HCT116 (cell line): ENCODE data around the gene EP300. TPM values are rescaled to one million over a fixed set of nuclear protein-coding genes. Genes with fewer than 3 reads are reported as not detected.

Experiments
- ATAC-seq: fragments of 200-7000 bp; cut with Tn5 transposase; 2 replicates; pipeline ENCODE4 v1.9.1; 2020; ENCODE audit warnings: mild to moderate bottlenecking, moderate library complexity
- Bru-seq: library from RNA; stranded (reverse); fragments of 400-500 nt; gene quantifications from one replicate; lab custom pipeline; 2021; lab: Mats Ljungman, UMichigan
- BruChase-seq, 2 experiments: library from RNA; stranded (reverse); fragments of 400-500 nt; gene quantifications; one replicate each; lab custom pipeline; 2021; lab: Mats Ljungman, UMichigan
- BruUV-seq: library from RNA; stranded (reverse); fragments of 400-500 nt; replicated peaks from 2 replicates; lab custom pipeline; 2021; lab: Mats Ljungman, UMichigan
- CTCF ChIA-PET: fragments of 300-600 bp; sonication (Branson Sonifier 250); formaldehyde crosslinking; loops from one replicate; lab custom pipeline; 2021; ENCODE audit warnings: antibody characterized with exemption; lab: Charles Lee
- POLR2A ChIA-PET: fragments of 300-600, 350-600 bp; sonication (Branson Sonifier 250); formaldehyde crosslinking; loops from one replicate; lab custom pipeline; 2021; ENCODE audit warnings: antibody characterized with exemption; lab: Charles Lee
- RAD21 ChIA-PET, 2 experiments: fragments of 300-600 bp; sonication (Branson Sonifier 250); formaldehyde crosslinking; loops; one replicate each; lab custom pipeline; 2023; ENCODE audit warnings: low total read pairs in 2 of 2; ENCODE audit not compliant: uncharacterized antibody in 2 of 2, unreplicated experiment in 2 of 2, low non-redundant PET in 1 of 2; lab: Charles Lee
- DNase-seq: peaks from one replicate; pipeline ENCODE4 v3.0.0-alpha.2; 2010; ENCODE audit warnings: low read depth, low spot score
- H2AFZ ChIP-seq: fragments of 200-600 bp; shearing (Covaris generic), sonication (generic); 2 replicates; pipeline ENCODE4 v1.6.1; 2017; ENCODE audit warnings: low read depth, mixed run types, mixed read lengths, antibody characterized with exemption, low read length; ENCODE audit not compliant: poor library complexity, severe bottlenecking
- H3K27ac ChIP-seq: 2 replicates; pipeline ENCODE4 v1.5.1; 2012; ENCODE audit warnings: low read depth, low read length
- H3K27me3 ChIP-seq: fragments of 200-600 bp; sonication (generic); 2 replicates; pipeline ENCODE4 v1.6.1; 2016; ENCODE audit warnings: mixed run types, low read length, mixed read lengths; ENCODE audit not compliant: insufficient read depth
- H3K36me3 ChIP-seq, 2 experiments: fragments of 200-500 bp in 1 of 2; fragments of 200-600 bp in 1 of 2; sonication (Bioruptor generic) in 1 of 2; sonication (generic) in 1 of 2; 2 replicates each; pipeline versions ENCODE4 v1.5.1 to v1.6.1; 2014 to 2016; ENCODE audit warnings: low read length in 2 of 2, inconsistent platforms in 1 of 2, mixed read lengths in 1 of 2, mixed run types in 1 of 2; ENCODE audit not compliant: insufficient read depth in 2 of 2, control insufficient read depth in 1 of 2
- H3K4me1 ChIP-seq, 2 experiments: fragments of 200-600 bp in 1 of 2; sonication (generic) in 1 of 2; 2 replicates each; pipeline versions ENCODE4 v1.5.1 to v1.6.1; 2012 to 2017; ENCODE audit warnings: low read length in 2 of 2, inconsistent platforms in 1 of 2, mild to moderate bottlenecking in 1 of 2, mixed read lengths in 1 of 2, mixed run types in 1 of 2, moderate library complexity in 1 of 2; ENCODE audit not compliant: insufficient read depth in 2 of 2, control insufficient read depth in 1 of 2
- H3K4me2 ChIP-seq: fragments of 200-600 bp; sonication (generic); 2 replicates; pipeline ENCODE4 v1.6.1; 2017; ENCODE audit warnings: mixed run types, low read length, mixed read lengths
- H3K4me3 ChIP-seq, 2 experiments: fragments of 200-600 bp in 1 of 2; sonication (generic) in 1 of 2; replicated peaks in 1 of 2; 2 replicates each; pipeline ENCODE4 v1.5.1; 2011 to 2016; ENCODE audit warnings: low read length in 2 of 2, control low read depth in 1 of 2, low read depth in 1 of 2, mild to moderate bottlenecking in 1 of 2, mixed read lengths in 1 of 2, mixed run types in 1 of 2
- H3K79me2 ChIP-seq: fragments of 200-600 bp; sonication (generic); 2 replicates; pipeline ENCODE4 v1.6.1; 2017; ENCODE audit warnings: mild to moderate bottlenecking, mixed run types, low read length, moderate library complexity, mixed read lengths; ENCODE audit not compliant: insufficient read depth
- H3K9ac ChIP-seq: fragments of 200-600 bp; sonication (generic); 2 replicates; pipeline ENCODE4 v1.6.1; 2016; ENCODE audit warnings: low read length, mixed read lengths
- H3K9me2 ChIP-seq: fragments of 200-600 bp; sonication (generic), shearing (Covaris generic); 2 replicates; pipeline ENCODE4 v1.6.1; 2017; ENCODE audit warnings: mixed run types, mild to moderate bottlenecking, moderate library complexity; ENCODE audit not compliant: insufficient read depth
- H3K9me3 ChIP-seq, 2 experiments: fragments of 200-500 bp in 1 of 2; fragments of 200-600 bp in 1 of 2; sonication (Bioruptor generic) in 1 of 2; sonication (generic) in 1 of 2; 2 replicates each; pipeline ENCODE4 v1.6.1; 2014 to 2017; ENCODE audit warnings: low read length in 2 of 2, mixed read lengths in 2 of 2, inconsistent platforms in 1 of 2, low read depth in 1 of 2, mild to moderate bottlenecking in 1 of 2, mixed run types in 1 of 2, moderate library complexity in 1 of 2; ENCODE audit not compliant: control insufficient read depth in 1 of 2, insufficient read depth in 1 of 2
- H4K20me1 ChIP-seq: fragments of 200-600 bp; sonication (generic), shearing (Covaris generic); 2 replicates; pipeline ENCODE4 v1.6.1; 2017; ENCODE audit warnings: mixed run types, mild to moderate bottlenecking, moderate library complexity; ENCODE audit not compliant: insufficient read depth
- CBX3 ChIP-seq: IDR thresholded peaks from 2 replicates; pipeline ENCODE4 v1.6.1; 2012; ENCODE audit warnings: low read depth
- EGR1 ChIP-seq: IDR thresholded peaks from 2 replicates; pipeline ENCODE4 v1.6.1; 2012; ENCODE audit warnings: low read depth
- ELF1 ChIP-seq: IDR thresholded peaks from 2 replicates; pipeline ENCODE4 v1.6.1; 2012; ENCODE audit warnings: low read depth, borderline replicate concordance
- EZH2phosphoT487 ChIP-seq: fragments of 200-600 bp; IDR thresholded peaks from 2 replicates; pipeline ENCODE4 v1.6.1; 2018; ENCODE audit warnings: antibody characterized with exemption, borderline replicate concordance
- JUND ChIP-seq: IDR thresholded peaks from 2 replicates; pipeline ENCODE4 v1.6.1; 2012
- POLR2A ChIP-seq: IDR thresholded peaks from 2 replicates; pipeline ENCODE4 v1.7.0; 2011; ENCODE audit warnings: borderline replicate concordance; ENCODE audit not compliant: insufficient read depth, insufficient read length; ENCODE audit errors: extremely low read depth
- POLR2AphosphoS5 ChIP-seq: IDR thresholded peaks from 2 replicates; pipeline ENCODE4 v1.6.1; 2011; ENCODE audit warnings: mild to moderate bottlenecking, low read depth, low read length, moderate library complexity
- RAD21 ChIP-seq: IDR thresholded peaks from 2 replicates; pipeline ENCODE4 v1.6.1; 2012; ENCODE audit warnings: low read depth, mild to moderate bottlenecking
- SIN3A ChIP-seq: IDR thresholded peaks from 2 replicates; pipeline ENCODE4 v1.6.1; 2012; ENCODE audit warnings: low read depth
- SP1 ChIP-seq: IDR thresholded peaks from 2 replicates; pipeline ENCODE4 v1.6.1; 2012; ENCODE audit warnings: low read depth
- TCF7L2 ChIP-seq: IDR thresholded peaks from 2 replicates; pipeline ENCODE4 v1.7.0; 2011; ENCODE audit warnings: borderline replicate concordance, inconsistent platforms; ENCODE audit not compliant: insufficient read depth, insufficient read length; ENCODE audit errors: extremely low read depth
- YY1 ChIP-seq: IDR thresholded peaks from 2 replicates; pipeline ENCODE4 v1.6.1; 2011; ENCODE audit warnings: low read length, low read depth, moderate library complexity, mild to moderate bottlenecking; ENCODE audit not compliant: insufficient replicate concordance; ENCODE audit errors: extremely low read depth
- ZBTB33 ChIP-seq: IDR thresholded peaks from 2 replicates; pipeline ENCODE4 v1.6.1; 2011; ENCODE audit warnings: mild to moderate bottlenecking, low read length, moderate library complexity; ENCODE audit not compliant: insufficient replicate concordance; ENCODE audit errors: extremely low read depth
- ZFX ChIP-seq: fragments of 450-650 bp; IDR thresholded peaks from 2 replicates; pipeline ENCODE4 v1.6.1; 2017
- ZNF274 ChIP-seq: fragments of 200-500 bp; sonication (Bioruptor generic); IDR thresholded peaks from 2 replicates; pipeline ENCODE4 v1.6.1; 2014; ENCODE audit warnings: mild to moderate bottlenecking, low read depth, low read length, inconsistent platforms
- intact Hi-C: fragments of 100-400 bp; cut with micrococcal nuclease; formaldehyde crosslinking; loops from 2 replicates; pipeline ENCODE4 v1.10.0; 2022
- long read RNA-seq: library from polyadenylated mRNA; unstranded; transcript quantifications from one replicate; pipeline ENCODE4 v2.0.0, GENCODE V29; 2021; ENCODE audit not compliant: unreplicated experiment
- polyA plus RNA-seq: library from polyadenylated mRNA; unstranded; fragments of >200 nt; gene quantifications from 2 replicates; pipeline ENCODE4 v1.2.1, GENCODE V29; 2012; ENCODE audit warnings: missing spikeins
- total RNA-seq: library from RNA; stranded (reverse); gene quantifications from one replicate; pipeline ENCODE4 v1.2.1, GENCODE V29; 2021; ENCODE audit not compliant: unreplicated experiment
- TF ChIP-seq, protein P1 (sequence below): IDR thresholded peaks from 2 replicates; pipeline ENCODE4 v1.6.1; 2012
- TF ChIP-seq, protein P2 (sequence below), 3 experiments: fragments of 200-600 bp in 1 of 3; sonication (generic) in 1 of 3; IDR thresholded peaks in 2 of 3; conservative IDR thresholded peaks in 1 of 3; 2 replicates each; pipeline ENCODE4 v1.5.1; 2012 to 2017; ENCODE audit warnings: low read depth in 2 of 3, low read length in 2 of 3, antibody characterized with exemption in 1 of 3, borderline replicate concordance in 1 of 3, control low read depth in 1 of 3, mild to moderate bottlenecking in 1 of 3, mixed read lengths in 1 of 3, mixed run types in 1 of 3, moderate library complexity in 1 of 3; ENCODE audit not compliant: insufficient read depth in 1 of 3

Gene EP300
- 38.8 TPM for total RNA-seq
- polyA plus RNA-seq, result 23.2 and 28.9 TPM in 2 replicates
- Bru-seq, nascent RNA, result percentile 92 among the genes with signal in this experiment
- percentile 86 among the genes with signal in this experiment for BruChase-seq, experiment 1, labeled RNA remaining after a 6-hour chase
- BruChase-seq, experiment 2, labeled RNA remaining after a 2-hour chase, result percentile 88 among the genes with signal in this experiment
- long read RNA-seq, partial matches to known transcripts, result 5 of 12 reads
- long read RNA-seq, other reads (novel, unspliced or antisense), result 7 of 12 reads

DNA sequence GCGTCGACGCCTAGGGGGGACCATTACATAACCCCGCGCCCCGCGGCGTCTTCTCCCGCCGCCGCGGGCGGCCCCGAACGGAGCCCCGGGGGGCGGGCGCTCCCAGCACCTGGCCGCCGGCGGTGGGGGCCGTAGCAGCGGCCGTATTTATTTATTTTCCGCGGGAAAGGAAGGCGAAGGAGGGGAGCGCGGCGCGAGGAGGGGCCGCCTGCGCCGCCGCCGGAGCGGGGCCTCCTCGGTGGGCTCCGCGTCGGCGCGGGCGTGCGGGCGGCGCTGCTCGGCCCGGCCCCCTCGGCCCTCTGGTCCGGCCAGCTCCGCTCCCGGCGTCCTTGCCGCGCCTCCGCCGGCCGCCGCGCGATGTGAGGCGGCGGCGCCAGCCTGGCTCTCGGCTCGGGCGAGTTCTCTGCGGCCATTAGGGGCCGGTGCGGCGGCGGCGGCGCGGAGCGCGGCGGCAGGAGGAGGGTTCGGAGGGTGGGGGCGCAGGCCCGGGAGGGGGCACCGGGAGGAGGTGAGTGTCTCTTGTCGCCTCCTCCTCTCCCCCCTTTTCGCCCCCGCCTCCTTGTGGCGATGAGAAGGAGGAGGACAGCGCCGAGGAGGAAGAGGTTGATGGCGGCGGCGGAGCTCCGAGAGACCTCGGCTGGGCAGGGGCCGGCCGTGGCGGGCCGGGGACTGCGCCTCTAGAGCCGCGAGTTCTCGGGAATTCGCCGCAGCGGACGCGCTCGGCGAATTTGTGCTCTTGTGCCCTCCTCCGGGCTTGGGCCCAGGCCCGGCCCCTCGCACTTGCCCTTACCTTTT, at the start of gene EP300:
Gene EP300, plus strand, starts transcription at position 570 of the 795 bp plus-strand sequence. CDS start 413 bp downstream, outside the sequence.
- ChIA-PET POLR2A (interaction anchor here (1.5 kb wide), 1 partner anchor 141 kb away, joined by 7 read pairs; the partner anchor contains the start of gene RBX1), CTCF (interaction anchor here (2.4 kb wide), 1 partner anchor 170 kb away, joined by 10 read pairs; no protein-coding TSS in a partner anchor), RAD21 (interaction anchor here in 1 of 2 experiments (1.3 to 1.4 kb wide), 2 partner anchors 141 to 169 kb away, joined by 3 to 5 read pairs; partner anchors contain the start of gene RBX1)
- intact Hi-C loops, result loop anchor here (10.0 kb wide), 2 partner anchors 167 to 353 kb away; partner anchors contain the start of gene TOB2
- BruUV-seq, result no TSS peak
- ATAC-seq, result peak; percentile 54
- Histone ChIP-seq H3K27me3 (no peaks in the 10 kb centered on the region), H3K4me2 (peak within 1 kb of the TSS; percentile 81), H4K20me1 (peaks cover 27% of the 10 kb centered on the region; the same call in 1 of the 2 replicates), H3K36me3 (peaks cover 3 to 17% of the 10 kb centered on the region in 2 experiments; a peak in 1 of 4 replicates), H3K79me2 (peaks cover 49% of the 10 kb centered on the region), H3K27ac (peak within 1 kb of the TSS; percentile 100), H3K9me2 (no peaks in the 10 kb centered on the region), H3K9ac (peak within 1 kb of the TSS; percentile 96), H3K4me3 (peak within 1 kb of the TSS; percentile 66 to 72), H2AFZ (no peak within 1 kb of the TSS), H3K4me1 (peaks cover 13 to 26% of the 10 kb centered on the region in 2 experiments; a peak in 3 of 4 replicates), H3K9me3 (no peaks in the 10 kb centered on the region)
- TF ChIP-seq YY1 (peak; percentile 78), RAD21 (peak; percentile 11; the same call in 1 of the 2 replicates), TCF7L2 (no peak), ELF1 (no peak), ZBTB33 (no peak), CBX3 (no peak), ZNF274 (no peak), POLR2A (peak; percentile 74), ZFX (peak; percentile 81), EZH2phosphoT487 (no peak), SIN3A (peak; percentile 55), JUND (peak; percentile 19; the same call in 1 of the 2 replicates), POLR2AphosphoS5 (peak; percentile 73), EGR1 (peak; percentile 68), SP1 (0 out of 2 replicates have a peak, but pooled peaks have one; percentile 21)
- TF ChIP-seq, protein P1, sequence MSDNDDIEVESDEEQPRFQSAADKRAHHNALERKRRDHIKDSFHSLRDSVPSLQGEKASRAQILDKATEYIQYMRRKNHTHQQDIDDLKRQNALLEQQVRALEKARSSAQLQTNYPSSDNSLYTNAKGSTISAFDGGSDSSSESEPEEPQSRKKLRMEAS, result no peak; the same call in 1 of the 2 replicates
- TF ChIP-seq, protein P2, sequence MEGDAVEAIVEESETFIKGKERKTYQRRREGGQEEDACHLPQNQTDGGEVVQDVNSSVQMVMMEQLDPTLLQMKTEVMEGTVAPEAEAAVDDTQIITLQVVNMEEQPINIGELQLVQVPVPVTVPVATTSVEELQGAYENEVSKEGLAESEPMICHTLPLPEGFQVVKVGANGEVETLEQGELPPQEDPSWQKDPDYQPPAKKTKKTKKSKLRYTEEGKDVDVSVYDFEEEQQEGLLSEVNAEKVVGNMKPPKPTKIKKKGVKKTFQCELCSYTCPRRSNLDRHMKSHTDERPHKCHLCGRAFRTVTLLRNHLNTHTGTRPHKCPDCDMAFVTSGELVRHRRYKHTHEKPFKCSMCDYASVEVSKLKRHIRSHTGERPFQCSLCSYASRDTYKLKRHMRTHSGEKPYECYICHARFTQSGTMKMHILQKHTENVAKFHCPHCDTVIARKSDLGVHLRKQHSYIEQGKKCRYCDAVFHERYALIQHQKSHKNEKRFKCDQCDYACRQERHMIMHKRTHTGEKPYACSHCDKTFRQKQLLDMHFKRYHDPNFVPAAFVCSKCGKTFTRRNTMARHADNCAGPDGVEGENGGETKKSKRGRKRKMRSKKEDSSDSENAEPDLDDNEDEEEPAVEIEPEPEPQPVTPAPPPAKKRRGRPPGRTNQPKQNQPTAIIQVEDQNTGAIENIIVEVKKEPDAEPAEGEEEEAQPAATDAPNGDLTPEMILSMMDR (IDR thresholded peaks at IDR 0.05 in 2 of 3, conservative IDR thresholded peaks at IDR 0.05 in 1 of 3; ENCODE audit: borderline replicate concordance in 1 of 3, insufficient read depth in 1 of 3, low read depth in 2 of 3, low read length in 2 of 3), result peak in 1 of 3 experiments; percentile 32; a peak in 2 of 6 replicates
- DNase-seq, result peak; percentile 40
